HG02678 (cell line): ENCODE measurements around the gene METTL8.

Experiments used
- ATAC-seq: cut with Tn5 transposase; IDR thresholded peaks from one replicate; pipeline ENCODE4 v1.9.1; 2021; ENCODE audit warnings: mild to moderate bottlenecking, moderate library complexity; ENCODE audit not compliant: unreplicated experiment

The METTL8 gene

GRCh38 chr2:171267855-171268629 is 165.7 kb downstream of the METTL8 start:
- ATAC-seq: no peak
